SH-SY5Y (cell line): ENCODE data around the gene MAGEB16.

Source experiments
- GATA2 ChIP-seq: IDR thresholded peaks from 2 replicates; pipeline ENCODE4 v1.6.1; 2011; ENCODE audit warnings: mild to moderate bottlenecking, low read depth, low read length
- GATA3 ChIP-seq: IDR thresholded peaks from 2 replicates; pipeline ENCODE4 v1.6.1; 2011; ENCODE audit warnings: low read depth, mild to moderate bottlenecking, low read length, moderate library complexity

- no peak for TF ChIP-seq GATA2
- TF ChIP-seq GATA3, result no peak
Measured at GRCh38 chrX:35826503-35826902, 28.4 kb downstream of the MAGEB16 start.
